T-cell (primary cell): ENCODE measurements around the gene TEAD3. TPM values are rescaled to one million over a fixed set of nuclear protein-coding genes. Genes with fewer than 3 reads are reported as not detected.

Source experiments
- ATAC-seq, 4 experiments: fragments of 200-7000 bp in 3 of 4; fragments of 150-1000 bp in 1 of 4; cut with Tn5 transposase; replicated peaks in 1 of 4; 1 replicate in 3 of 4; 2 replicates in 1 of 4; pipeline ENCODE4 v1.10.0; 2021; ENCODE audit warnings: moderate library complexity in 3 of 4, mild to moderate bottlenecking in 2 of 4, moderate number of reproducible peaks in 1 of 4
- CTCF ChIA-PET, 2 donors: fragments of 300-600 bp; sonication (Branson Sonifier 250); formaldehyde crosslinking; loops; one replicate each; lab custom pipeline; 2022; ENCODE audit warnings: antibody characterized with exemption in 2 of 2; lab: Charles Lee
- POLR2A ChIA-PET, 2 donors: fragments of 300-600 bp; sonication (Branson Sonifier 250); formaldehyde crosslinking; loops; one replicate each; lab custom pipeline; 2022; ENCODE audit warnings: antibody characterized with exemption in 2 of 2; lab: Charles Lee
- DNase-seq, 35 experiments: peaks; one replicate each; pipeline versions ENCODE4 v3.0.0 to v3.0.0-alpha.2; 2013 to 2023
- H3K27ac ChIP-seq: one replicate; pipeline ENCODE4 v1.5.1; 2013; ENCODE audit warnings: low read length
- H3K27me3 ChIP-seq, 2 experiments: replicated peaks in 1 of 2; 1 replicate in 1 of 2; 2 replicates in 1 of 2; pipeline versions ENCODE4 v1.6.1 to v1.7.0; 2013; ENCODE audit warnings: low read length in 1 of 2, mixed read lengths in 1 of 2; ENCODE audit not compliant: control insufficient read depth in 2 of 2, insufficient read depth in 2 of 2; ENCODE audit errors: extremely low read depth in 1 of 2
- H3K36me3 ChIP-seq, 2 donors: 1 replicate in 1 of 2; 2 replicates in 1 of 2; pipeline versions ENCODE4 v1.6.1 to v1.7.0; 2013; ENCODE audit warnings: low read length in 1 of 2; ENCODE audit not compliant: control insufficient read depth in 2 of 2, insufficient read depth in 1 of 2; ENCODE audit errors: extremely low read depth in 1 of 2
- H3K4me1 ChIP-seq, 2 experiments: 1 replicate in 1 of 2; 2 replicates in 1 of 2; pipeline versions ENCODE4 v1.6.1 to v1.7.0; 2013; ENCODE audit warnings: low read length in 2 of 2, mixed read lengths in 1 of 2; ENCODE audit not compliant: insufficient read depth in 2 of 2, control insufficient read depth in 1 of 2; ENCODE audit errors: extremely low read depth in 1 of 2
- H3K4me3 ChIP-seq, 2 donors: 1 replicate in 1 of 2; 2 replicates in 1 of 2; pipeline versions ENCODE4 v1.5.1 to v1.7.0; 2013; ENCODE audit warnings: mild to moderate bottlenecking in 2 of 2, low read length in 1 of 2, moderate library complexity in 1 of 2; ENCODE audit not compliant: control insufficient read depth in 1 of 2; ENCODE audit errors: extremely low read depth in 1 of 2
- H3K9me3 ChIP-seq: 2 replicates; pipeline ENCODE4 v1.7.0; 2013
- H3K27ac Mint-ChIP-seq, 2 donors: one replicate each; pipeline ENCODE4 v1.8.0; 2020 to 2021; ENCODE audit warnings: mild to moderate bottlenecking in 2 of 2, mixed read lengths in 2 of 2
- H3K27me3 Mint-ChIP-seq, 2 donors: one replicate each; pipeline ENCODE4 v1.8.0; 2021 to 2022; ENCODE audit warnings: mixed read lengths in 2 of 2
- H3K36me3 Mint-ChIP-seq: one replicate; pipeline ENCODE4 v1.8.0; 2021; ENCODE audit warnings: mixed read lengths
- H3K4me1 Mint-ChIP-seq, 3 donors: one replicate each; pipeline ENCODE4 v1.8.0; 2020 to 2022; ENCODE audit warnings: mixed read lengths in 3 of 3, mild to moderate bottlenecking in 1 of 3
- H3K4me3 Mint-ChIP-seq, 3 donors: one replicate each; pipeline ENCODE4 v1.8.0; 2020 to 2022; ENCODE audit warnings: mild to moderate bottlenecking in 3 of 3, mixed read lengths in 3 of 3, moderate library complexity in 3 of 3
- H3K9me3 Mint-ChIP-seq, 3 donors: one replicate each; pipeline ENCODE4 v1.8.0; 2020 to 2022; ENCODE audit warnings: mixed read lengths in 3 of 3
- WGBS: methylation state at CpG from one replicate; pipeline ENCODE4 v1.1.5; 2013; ENCODE audit warnings: missing lambda C conversion rate; ENCODE audit not compliant: insufficient coverage; 5-methylcytosine and 5-hydroxymethylcytosine counted together
- total RNA-seq, 35 experiments: library from RNA in 6 of 35; stranded (reverse) in 6 of 35; fragments of 120-200 nt in 1 of 35; gene quantifications; one replicate each; pipeline versions ENCODE4 v1.2.1 to v1.2.4 and lab custom pipeline; 2013 to 2026

The TEAD3 gene
- total RNA-seq, 5 donors from 2014 or later (not counting 1 experiment from before 2014, with no cell fraction given), result 0.26 to 0.53 (median 0.41) TPM; not detected in 2

DNA sequence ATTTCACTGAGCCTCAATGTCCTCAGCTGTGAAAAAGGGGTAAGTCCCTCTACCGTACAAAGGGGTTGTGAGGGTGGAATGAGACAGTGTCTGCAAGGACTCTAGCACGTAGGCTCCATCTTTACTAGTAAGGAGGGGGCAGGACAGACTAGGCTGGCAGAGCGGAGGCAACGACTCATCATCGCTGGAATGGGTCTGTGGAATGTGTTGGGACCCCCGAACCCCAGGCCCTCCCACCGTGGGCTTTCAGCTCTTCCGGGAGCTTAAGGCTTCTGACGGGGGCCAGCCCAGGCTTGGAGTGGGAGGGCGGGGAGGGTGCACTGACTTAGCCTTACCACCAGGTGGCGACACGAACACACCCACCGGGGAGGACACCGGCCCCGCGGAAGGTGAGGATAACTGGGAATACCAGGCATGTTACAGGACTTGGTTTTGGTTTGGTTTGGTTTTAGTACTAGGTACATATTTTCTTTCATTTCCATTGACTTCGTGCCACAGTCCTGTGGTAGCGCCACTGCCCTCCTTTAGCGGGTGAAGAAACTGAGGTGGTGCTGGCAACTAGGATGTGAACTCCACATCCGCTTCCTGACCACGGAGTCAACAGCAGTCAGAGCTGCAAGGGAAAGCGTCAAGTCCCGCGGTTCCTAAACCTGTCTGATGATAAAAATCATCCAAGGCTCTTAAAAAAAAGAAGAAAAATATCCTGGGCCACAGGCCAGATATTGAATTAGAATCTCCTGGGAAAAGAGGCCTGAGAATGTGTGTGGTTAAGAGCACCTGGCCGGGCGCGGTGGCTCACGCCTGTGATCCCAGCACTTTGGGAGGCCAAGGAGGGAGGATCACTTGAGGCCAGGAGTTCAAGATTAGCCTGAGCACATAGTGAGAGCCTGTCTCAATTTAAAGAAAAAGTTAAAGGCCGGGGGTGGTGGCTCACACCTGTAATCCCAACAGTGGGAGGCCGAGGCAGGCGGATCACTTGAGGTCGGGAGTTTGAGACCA, 26.1 kb upstream of the TEAD3 start:
- peak overlapping the region; percentile 76 to 79 for H3K27ac Mint-ChIP-seq
- H3K9me3 ChIP-seq, result no peaks in the 10 kb centered on the region
- peak overlapping the region; percentile 11 to 25 for H3K4me3 ChIP-seq
- peak overlapping the region; percentile 28 for H3K27ac ChIP-seq
- ATAC-seq, result peak; percentile 91 to 96 (median 93)
- no peaks in the 10 kb centered on the region for H3K36me3 Mint-ChIP-seq
- H3K4me3 Mint-ChIP-seq, result peak overlapping the region; percentile 53 to 65 (median 58)
- no peaks in the 10 kb centered on the region for H3K36me3 ChIP-seq
- peaks cover 20 to 28% (median 21%) of the 10 kb centered on the region in 3 donors for H3K4me1 Mint-ChIP-seq
- H3K27me3 ChIP-seq, result peaks cover 0 to 9% of the 10 kb centered on the region in 2 experiments
- DNase-seq, result peak; percentile 52 to 82 (median 69)
- ChIA-PET POLR2A (interaction anchor here (0.6 kb wide), 3 partner anchors 247 to 1721 kb away, joined by 3 to 7 read pairs (median 3); no protein-coding TSS in a partner anchor), CTCF (interaction anchor here (0.5 to 1.4 kb wide), 24 partner anchors 10 to 578 kb away, joined by 3 to 11 read pairs (median 3); partner anchors contain the start of genes ARMC12 (in 2 of the 2) and RPL10A (in 1 of the 2))
- no peaks in the 10 kb centered on the region for H3K27me3 Mint-ChIP-seq
- WGBS, result 39% methylated on average over 20 of the region's 32 CpGs
- peaks cover 6 to 31% of the 10 kb centered on the region in 2 experiments for H3K4me1 ChIP-seq
- no peaks in the 10 kb centered on the region for H3K9me3 Mint-ChIP-seq

DNA sequence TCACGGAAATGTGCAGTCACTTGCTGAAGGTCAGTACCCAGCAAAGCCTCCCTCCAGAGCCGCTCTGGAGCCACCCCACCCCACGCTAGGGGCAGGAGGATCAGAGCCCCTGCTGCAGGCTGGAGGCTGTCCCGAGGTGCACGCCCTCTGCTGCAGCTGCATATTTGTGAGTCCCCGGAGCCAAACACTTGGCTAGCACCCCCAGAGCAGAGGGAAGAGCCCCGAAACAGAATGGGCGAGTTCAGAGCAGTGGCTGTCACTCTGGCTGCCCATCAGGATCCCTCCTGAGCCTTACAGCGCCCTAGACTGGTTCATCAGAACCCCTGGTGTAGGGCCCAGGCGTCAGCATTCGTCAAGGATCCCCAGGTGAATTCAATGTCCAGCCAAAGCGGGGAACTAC, 25.3 kb upstream of the TEAD3 start:
- H3K27ac Mint-ChIP-seq, result peak overlapping the region in 1 of 2 donors; percentile 79
- Histone ChIP-seq H3K4me1 (peaks cover 6 to 31% of the 10 kb centered on the region in 2 experiments), H3K9me3 (no peaks in the 10 kb centered on the region), H3K36me3 (no peaks in the 10 kb centered on the region), H3K27ac (no peak overlapping the region), H3K4me3 (no peak overlapping the region), H3K27me3 (peaks cover 0 to 9% of the 10 kb centered on the region in 2 experiments)
- peaks cover 20 to 28% (median 21%) of the 10 kb centered on the region in 3 donors for H3K4me1 Mint-ChIP-seq
- H3K9me3 Mint-ChIP-seq, result no peaks in the 10 kb centered on the region
- ATAC-seq, result no peak
- DNase-seq, result no peak
- WGBS, result 86% methylated on average over 9 of the region's 12 CpGs
- CTCF ChIA-PET, result interaction anchor here (0.6 to 1.4 kb wide), 19 partner anchors 11 to 578 kb away, joined by 3 to 11 read pairs (median 4); partner anchors contain the start of genes ARMC12 (in 1 of the 2) and RPL10A (in 1 of the 2)
- no peaks in the 10 kb centered on the region for H3K36me3 Mint-ChIP-seq
- POLR2A ChIA-PET, result interaction anchor here (0.6 kb wide), 2 partner anchors 681 to 1722 kb away, joined by 3 to 7 read pairs; no protein-coding TSS in a partner anchor
- peak overlapping the region in 1 of 3 donors; percentile 58 for H3K4me3 Mint-ChIP-seq
- no peaks in the 10 kb centered on the region for H3K27me3 Mint-ChIP-seq

DNA sequence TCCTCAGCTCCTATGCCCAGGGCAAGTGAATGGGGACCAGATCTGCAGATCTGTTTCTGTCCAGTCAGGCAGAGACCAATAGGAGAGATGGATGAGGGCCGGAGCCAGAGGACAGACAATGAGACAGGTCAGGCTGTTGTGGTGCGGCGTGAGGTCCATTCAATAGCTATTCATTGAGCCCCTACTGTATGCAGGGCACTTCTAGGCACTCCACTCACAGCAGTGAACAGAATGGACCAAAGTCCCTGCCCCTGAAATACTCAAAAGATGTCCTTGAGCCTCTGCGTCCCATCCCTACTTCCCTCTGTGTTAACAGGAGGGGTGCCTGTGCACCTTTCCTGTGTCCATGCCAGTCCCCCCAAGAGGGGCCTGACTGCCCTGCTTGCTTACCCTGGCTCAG, 24.4 kb upstream of the TEAD3 start:
- no peaks in the 10 kb centered on the region for H3K27me3 Mint-ChIP-seq
- ChIA-PET POLR2A (no interaction called here), CTCF (interaction anchor here (0.6 to 0.7 kb wide), 2 partner anchors 18 to 596 kb away, joined by 4 to 5 read pairs; no protein-coding TSS in a partner anchor)
- Histone ChIP-seq H3K4me1 (peaks cover 6 to 31% of the 10 kb centered on the region in 2 experiments), H3K4me3 (no peak overlapping the region), H3K27me3 (peaks cover 0 to 9% of the 10 kb centered on the region in 2 experiments), H3K9me3 (no peaks in the 10 kb centered on the region), H3K36me3 (no peaks in the 10 kb centered on the region), H3K27ac (no peak overlapping the region)
- WGBS, result 97% methylated on average over 4 of the region's 4 CpGs
- ATAC-seq (no peak), DNase-seq (no peak)
- H3K36me3 Mint-ChIP-seq, result no peaks in the 10 kb centered on the region
- no peak overlapping the region for H3K4me3 Mint-ChIP-seq
- no peak overlapping the region for H3K27ac Mint-ChIP-seq
- H3K9me3 Mint-ChIP-seq, result no peaks in the 10 kb centered on the region
- peaks cover 20 to 28% (median 21%) of the 10 kb centered on the region in 3 donors for H3K4me1 Mint-ChIP-seq

DNA sequence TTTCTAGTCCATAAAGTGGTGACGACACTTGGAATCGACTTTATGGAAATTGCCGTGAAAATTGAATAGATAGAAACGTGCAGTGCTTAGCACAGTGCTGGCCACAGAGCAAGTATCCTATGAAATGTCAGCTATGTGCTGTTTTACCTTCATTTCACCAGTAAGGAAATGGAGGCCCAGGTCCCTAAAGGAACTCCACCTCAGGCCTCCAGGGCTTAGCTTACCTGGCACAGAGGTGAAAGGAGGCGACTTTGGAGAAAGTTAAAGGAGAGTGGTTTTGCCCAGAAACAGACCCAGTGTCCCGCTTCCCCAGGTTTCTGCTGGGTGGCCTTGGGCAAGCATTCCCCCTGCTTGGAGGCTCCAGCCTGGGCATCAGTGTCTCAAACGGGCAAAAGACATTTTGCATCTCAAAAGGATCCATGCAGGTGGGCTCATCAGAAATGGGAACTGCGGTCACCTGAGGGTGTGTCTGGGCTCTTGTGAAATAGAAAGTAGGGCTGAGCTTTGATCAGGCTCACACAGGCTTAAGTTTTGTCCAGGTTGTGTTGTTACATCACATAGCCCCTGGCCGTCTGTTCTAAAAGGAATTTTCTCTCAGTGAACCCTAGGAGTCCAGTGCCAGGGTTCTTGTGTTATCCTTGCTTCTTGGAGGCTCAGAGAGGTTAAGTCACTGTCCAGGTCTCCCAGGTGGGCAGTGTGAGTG, 22.6 kb upstream of the TEAD3 start:
- Mint-ChIP-seq H3K27ac (no peak overlapping the region), H3K36me3 (no peaks in the 10 kb centered on the region), H3K4me3 (no peak overlapping the region), H3K9me3 (no peaks in the 10 kb centered on the region), H3K4me1 (peaks cover 16 to 25% (median 21%) of the 10 kb centered on the region in 3 donors), H3K27me3 (no peaks in the 10 kb centered on the region)
- no peak for DNase-seq
- H3K36me3 ChIP-seq, result no peaks in the 10 kb centered on the region
- WGBS, result 90% methylated on average over 8 of the region's 9 CpGs
- CTCF ChIA-PET, result interaction anchor here in 1 of 2 donors (0.8 kb wide), 1 partner anchor 192 kb away, joined by 3 read pairs; no protein-coding TSS in a partner anchor
- no peak overlapping the region for H3K4me3 ChIP-seq
- POLR2A ChIA-PET, result no interaction called here
- peaks cover 6 to 31% of the 10 kb centered on the region in 2 experiments for H3K4me1 ChIP-seq
- H3K27me3 ChIP-seq, result peaks cover 0 to 9% of the 10 kb centered on the region in 2 experiments
- ATAC-seq, result no peak
- no peak overlapping the region for H3K27ac ChIP-seq
- no peaks in the 10 kb centered on the region for H3K9me3 ChIP-seq

DNA sequence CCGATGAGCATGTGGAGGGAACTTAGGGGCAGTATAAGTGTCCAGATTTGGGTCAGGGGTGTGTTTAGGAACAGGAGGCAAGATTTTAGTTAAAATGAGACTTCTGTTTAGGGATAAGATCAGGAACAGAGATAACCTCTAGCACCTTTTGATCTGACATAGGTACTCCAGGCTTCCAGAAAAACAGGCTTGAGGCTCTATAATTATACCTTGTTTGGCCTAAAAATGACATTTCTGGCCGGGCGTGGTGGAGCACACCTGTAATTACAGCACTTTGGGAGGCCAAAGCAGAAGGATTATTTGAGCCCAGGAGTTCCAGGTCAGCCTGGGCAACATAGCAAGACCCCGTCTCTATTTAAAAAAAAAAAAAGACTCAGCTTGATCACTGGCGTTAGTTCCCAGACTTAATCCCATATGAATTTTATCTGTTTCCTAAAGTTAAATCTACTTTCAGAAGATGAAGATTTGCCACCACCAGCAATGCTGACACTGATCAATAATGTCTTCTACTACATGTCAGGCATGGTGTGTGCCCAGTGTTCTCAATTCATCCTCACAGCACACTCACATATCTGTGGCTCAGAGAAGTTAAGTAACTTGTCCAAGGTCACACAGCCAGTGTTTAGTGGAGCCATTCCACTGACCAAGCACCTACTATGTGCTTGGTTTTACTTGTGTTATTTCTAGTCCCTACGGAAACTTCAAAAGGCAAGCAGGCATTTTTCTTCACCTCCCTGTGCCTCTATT, 21.9 kb upstream of the TEAD3 start:
- ChIA-PET POLR2A (no interaction called here), CTCF (interaction anchor here in 1 of 2 donors (0.8 kb wide), 1 partner anchor 191 kb away, joined by 3 read pairs; no protein-coding TSS in a partner anchor)
- H3K27me3 ChIP-seq, result peaks cover 0 to 9% of the 10 kb centered on the region in 2 experiments
- H3K27ac Mint-ChIP-seq, result no peak overlapping the region
- no peaks in the 10 kb centered on the region for H3K9me3 Mint-ChIP-seq
- ATAC-seq, result no peak
- H3K4me3 ChIP-seq, result no peak overlapping the region
- peaks cover 0 to 2% of the 10 kb centered on the region in 2 donors for H3K27me3 Mint-ChIP-seq
- no peak overlapping the region for H3K27ac ChIP-seq
- peaks cover 6 to 29% of the 10 kb centered on the region in 2 experiments for H3K4me1 ChIP-seq
- no peaks in the 10 kb centered on the region for H3K36me3 Mint-ChIP-seq
- no peak overlapping the region for H3K4me3 Mint-ChIP-seq
- no peak for DNase-seq
- 82% methylated on average over 3 of the region's 6 CpGs for WGBS
- no peaks in the 10 kb centered on the region for H3K9me3 ChIP-seq
- peaks cover 14 to 20% (median 19%) of the 10 kb centered on the region in 3 donors for H3K4me1 Mint-ChIP-seq
- H3K36me3 ChIP-seq, result no peaks in the 10 kb centered on the region
